HG02610 (cell line): ENCODE measurements around the gene GNG7.
A peak's percentile ranks its signal among the peaks of the same experiment; 100 is the strongest.
"Not testable (repeated sequence)": the region's sequence is repeated elsewhere in the genome, so short reads cannot be mapped to it uniquely, and the experiment has no call there.

ENCODE experiments used
- ATAC-seq: cut with Tn5 transposase; IDR thresholded peaks from one replicate; pipeline ENCODE4 v1.9.1; 2021; ENCODE audit warnings: mild to moderate bottlenecking, moderate library complexity; ENCODE audit not compliant: unreplicated experiment

Gene GNG7

DNA sequence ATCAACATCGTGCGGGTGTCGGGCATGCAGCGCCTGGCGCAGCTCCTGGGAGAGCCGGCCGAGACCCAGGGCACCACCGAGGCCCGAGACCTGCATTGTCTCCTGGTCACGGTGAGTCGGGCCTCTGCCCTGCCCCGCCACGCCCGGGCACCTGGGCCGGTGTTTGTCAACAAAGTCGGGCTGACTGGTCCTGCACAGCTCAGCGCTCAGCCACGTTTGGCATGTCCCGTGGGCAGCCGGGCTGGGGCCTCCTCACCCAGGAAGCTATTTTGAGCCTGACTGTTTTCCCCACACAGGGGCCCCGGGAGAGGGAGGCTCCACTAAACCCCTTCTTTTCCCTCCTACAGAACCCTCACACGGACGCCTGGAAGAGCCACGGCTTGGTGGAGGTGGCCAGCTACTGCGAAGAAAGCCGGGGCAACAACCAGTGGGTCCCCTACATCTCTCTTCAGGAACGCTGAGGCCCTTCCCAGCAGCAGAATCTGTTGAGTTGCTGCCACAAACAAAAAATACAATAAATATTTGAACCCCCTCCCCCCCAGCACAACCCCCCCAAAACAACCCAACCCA, 225.3 kb downstream of the GNG7 start:
- no peak for ATAC-seq

DNA sequence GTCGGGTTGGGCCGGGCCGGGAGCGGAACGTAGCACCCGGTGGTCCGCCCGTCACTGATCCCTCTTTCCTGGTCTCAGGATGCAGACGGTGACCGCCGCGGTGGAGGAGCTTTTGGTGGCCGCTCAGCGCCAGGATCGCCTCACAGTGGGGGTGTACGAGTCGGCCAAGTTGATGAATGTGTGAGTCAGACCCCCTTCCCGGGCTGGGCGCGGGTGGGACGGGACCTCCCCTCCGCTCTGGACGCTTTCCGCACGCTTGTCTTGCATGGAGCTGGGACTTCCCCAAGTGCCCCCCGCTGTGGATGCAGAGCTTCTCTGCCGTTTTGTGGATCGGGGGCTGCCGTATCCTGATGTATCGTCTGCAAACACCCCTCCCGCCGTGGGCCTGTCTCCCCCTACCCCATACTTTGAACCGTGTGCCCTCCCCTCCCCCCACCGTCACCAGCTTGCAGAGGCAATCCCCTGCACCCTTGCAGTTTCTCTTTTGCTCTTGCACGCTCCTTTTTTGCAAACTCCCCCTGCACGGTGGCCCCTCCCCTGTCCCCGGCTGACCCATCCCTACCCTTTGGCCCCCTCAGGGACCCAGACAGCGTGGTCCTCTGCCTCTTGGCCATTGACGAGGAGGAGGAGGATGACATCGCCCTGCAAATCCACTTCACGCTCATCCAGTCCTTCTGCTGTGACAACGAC, 225.9 kb downstream of the GNG7 start:
- peak; percentile 5 for ATAC-seq

DNA sequence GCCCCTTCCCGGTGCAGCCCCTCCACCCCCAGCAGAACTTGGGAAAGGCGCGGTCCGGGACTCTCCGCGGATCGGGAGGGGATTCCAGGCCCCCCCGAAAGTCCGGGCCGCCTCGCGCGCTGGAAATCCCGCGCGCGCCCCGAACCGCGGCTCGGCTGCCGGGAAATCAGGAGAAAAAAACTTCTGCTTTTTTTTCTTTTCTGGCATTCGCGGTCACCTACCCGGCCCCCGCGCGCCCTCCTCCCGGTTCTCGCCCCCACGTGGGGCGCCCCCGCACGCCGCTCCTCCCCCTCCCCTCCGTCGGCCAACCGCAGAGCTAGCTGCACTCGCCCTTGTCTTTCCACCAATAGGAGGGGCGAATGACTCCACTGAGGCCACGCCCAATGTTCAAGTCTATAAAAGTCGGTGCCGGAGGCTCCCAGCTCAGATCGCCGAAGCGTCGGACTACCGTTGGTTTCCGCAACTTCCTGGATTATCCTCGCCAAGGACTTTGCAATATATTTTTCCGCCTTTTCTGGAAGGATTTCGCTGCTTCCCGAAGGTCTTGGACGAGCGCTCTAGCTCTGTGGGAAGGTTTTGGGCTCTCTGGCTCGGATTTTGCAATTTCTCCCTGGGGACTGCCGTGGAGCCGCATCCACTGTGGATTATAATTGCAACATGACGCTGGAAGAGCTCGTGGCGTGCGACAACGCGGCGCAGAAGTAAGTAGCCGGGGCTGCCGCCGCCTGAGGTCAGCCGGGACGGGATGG, 226.6 kb downstream of the GNG7 start, which contains the start of gene GADD45B:
Gene GADD45B (plus strand): TSS at position 426 of the 749 bp plus-strand sequence. CDS start 232 bp downstream, at position 658.
- ATAC-seq, result peak; percentile 31

DNA sequence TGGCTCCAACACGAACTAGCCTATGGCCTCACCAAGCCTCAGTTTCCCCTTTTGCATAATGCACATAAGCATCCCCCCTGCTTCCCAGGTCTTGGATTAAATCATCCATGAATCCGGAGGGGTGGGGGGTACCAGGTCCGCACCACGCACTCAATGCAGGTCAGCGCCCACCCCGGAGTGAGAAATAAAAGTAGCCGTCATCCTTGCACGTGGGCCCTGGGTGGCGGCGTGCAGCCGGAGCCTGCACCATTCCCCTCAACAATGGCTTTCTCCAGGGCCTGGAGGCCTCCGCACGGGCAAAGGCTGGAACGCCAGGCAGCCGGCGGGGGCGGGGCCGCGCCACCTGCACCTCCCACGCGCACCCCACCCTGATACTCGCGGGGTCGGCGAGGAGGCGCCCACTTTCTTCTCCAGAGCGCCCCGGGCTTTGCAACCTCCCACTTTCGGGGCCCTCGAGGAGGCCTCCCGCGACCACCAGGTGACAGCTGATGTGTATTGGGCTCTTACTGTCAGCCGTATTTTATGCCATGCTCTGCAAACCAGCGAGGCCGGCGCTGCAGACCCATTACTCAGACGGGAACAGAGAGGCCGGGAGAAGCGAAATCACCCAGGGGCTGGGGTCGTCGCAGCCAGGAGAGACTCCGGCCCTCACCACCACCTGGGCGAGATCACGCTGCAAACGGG, 227.3 kb downstream of the GNG7 start:
- ATAC-seq, result no peak

DNA sequence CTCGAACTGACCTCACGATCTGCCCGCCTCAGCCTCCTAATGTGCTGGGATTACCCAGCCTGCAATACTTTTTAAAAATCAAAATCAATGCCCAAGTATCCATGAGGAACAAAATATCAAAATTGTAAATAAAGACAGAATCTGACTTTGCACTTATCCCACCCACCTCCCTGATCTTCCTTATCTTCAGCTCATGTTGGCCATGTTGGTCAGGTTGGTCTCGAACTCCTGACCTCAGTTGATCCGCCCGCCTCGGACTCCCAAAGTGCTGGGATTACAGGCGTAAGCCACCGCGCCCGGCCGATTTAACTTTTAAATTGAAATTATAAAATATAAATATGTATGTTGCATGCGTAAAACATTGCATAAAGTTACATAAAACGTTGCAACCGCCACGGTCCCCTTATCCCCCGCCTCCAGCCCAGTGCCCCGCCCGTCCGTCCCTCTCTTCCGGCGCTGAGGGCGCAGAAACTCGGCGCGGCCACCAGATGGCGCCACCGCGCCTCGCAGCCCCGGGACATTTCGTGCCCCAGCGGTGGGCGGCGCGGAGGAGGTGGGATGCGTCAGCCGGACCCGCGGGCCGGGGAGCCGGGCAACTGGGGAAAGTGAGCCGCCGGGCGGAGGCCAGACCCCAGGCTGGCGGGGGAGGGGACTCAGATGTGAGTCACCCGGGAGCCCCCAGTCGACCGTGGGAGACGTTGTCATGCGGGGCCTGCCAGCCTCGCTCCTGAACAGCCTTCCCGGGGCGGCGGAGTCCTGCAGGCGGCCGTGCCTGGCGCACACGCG, 228.1 kb downstream of the GNG7 start:
- ATAC-seq, result peak; percentile 22

DNA sequence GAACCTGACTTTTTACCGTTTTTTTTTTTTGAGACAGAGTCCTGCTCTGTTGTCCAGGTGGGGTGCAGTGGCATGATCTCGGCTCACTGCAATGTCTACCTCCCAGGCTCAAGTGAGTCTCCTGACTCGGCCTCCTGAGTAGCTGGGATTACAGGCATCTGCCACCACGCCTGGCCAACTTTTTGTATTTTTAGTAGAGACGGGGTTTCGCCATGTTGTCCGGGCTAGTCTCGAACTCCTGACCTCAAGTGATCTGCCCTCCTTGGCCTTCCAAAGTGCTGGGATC, 232.6 kb downstream of the GNG7 start:
- ATAC-seq, result not testable (repeated sequence)

DNA sequence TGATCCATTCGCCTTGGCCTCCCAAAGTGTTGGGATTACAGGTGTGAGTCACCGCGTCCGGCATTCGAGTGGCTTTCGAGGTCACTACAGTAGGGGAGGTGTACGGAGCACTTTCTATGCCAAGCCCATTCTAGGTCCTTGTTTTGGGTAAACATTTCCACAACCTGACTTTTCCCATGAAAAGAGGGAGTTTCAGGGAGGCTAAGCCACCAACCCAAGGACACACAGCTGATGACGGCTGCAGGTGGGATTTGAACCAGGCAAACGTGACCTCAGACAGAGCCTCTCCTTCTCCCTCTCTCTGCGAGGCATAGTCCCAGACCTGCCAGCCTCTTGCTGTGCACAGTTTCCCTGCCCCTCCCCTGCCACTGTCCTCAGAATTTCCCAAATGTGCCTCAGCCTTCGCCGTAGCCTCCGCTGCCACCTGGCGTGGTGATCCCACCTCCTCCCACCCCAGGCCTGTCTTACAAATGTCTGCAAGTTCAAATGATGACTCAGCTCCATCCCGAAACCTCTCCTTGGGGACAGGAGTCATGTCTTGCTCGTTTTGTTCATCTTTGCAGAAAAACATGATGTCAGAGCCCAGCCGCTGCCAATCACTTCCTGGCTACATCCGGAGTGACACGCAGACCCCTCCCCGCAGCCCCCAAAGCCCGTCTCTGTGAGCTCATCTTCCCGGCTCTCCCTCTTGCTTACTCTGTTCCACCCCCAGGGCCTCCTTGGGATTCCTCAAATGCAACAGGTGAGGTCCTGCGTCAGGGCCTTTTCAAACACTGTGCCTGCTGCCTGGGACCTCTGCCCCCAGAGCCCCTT, 233.2 kb downstream of the GNG7 start:
- no peak for ATAC-seq

DNA sequence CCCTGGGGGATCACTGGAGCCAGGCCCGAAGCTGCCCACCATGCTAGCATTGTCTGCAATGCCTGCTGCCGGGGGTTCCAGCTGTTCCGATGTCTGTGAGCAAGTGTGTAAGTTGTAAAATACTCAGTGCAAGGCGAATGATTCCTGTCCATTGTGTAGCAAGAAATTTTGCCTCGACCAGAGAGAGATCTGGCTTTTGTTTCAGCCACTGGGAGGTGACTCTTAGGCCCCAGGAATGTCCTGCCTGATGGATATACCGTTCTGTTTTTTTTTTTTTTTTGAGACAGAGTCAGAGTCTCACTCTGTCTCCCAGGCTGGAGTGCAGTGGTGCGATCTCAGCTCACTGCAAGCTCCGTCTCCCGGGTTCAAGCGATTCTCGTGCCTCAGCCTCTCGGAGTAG, 233.9 kb downstream of the GNG7 start:
- no peak for ATAC-seq

DNA sequence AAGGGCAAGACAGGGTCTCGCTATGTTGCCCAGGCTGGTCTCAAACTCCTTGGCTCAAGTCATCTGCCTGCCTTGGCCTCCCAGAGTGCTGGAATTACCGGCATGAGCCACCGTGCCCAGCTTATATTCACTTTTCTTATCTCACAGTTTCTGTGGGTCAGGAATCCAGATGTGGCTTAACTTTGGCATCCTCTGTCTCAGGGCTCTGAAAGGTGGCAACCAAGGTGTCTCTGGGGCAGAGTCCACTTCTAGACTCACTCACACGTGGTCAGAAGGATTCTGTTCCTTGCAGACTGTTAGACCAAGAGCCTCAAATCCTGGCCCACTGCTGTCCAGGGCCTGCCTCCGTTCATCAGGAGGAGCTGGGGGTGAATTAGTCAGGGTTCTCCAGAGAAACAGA, 238.1 kb downstream of the GNG7 start:
- no peak for ATAC-seq

DNA sequence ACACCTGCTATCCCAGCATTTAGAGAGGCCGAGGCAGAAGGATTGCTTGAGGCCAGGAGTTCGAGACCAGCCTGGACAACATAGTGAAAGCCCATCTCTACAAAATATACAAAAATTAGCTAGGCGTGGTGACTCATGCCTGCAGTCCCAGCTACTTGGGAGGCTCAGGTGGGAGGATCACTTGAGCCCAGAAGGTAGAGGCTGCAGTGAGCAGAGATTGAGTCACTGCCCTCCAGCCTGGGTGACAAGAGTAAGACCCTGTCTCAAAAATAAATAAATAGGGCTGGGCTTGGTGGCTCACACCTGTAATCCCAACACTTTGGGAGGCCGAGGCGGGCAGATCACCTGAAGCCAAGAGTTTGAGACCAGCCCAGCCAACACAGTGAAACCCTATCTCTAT, 238.8 kb downstream of the GNG7 start:
- not testable (repeated sequence) for ATAC-seq

DNA sequence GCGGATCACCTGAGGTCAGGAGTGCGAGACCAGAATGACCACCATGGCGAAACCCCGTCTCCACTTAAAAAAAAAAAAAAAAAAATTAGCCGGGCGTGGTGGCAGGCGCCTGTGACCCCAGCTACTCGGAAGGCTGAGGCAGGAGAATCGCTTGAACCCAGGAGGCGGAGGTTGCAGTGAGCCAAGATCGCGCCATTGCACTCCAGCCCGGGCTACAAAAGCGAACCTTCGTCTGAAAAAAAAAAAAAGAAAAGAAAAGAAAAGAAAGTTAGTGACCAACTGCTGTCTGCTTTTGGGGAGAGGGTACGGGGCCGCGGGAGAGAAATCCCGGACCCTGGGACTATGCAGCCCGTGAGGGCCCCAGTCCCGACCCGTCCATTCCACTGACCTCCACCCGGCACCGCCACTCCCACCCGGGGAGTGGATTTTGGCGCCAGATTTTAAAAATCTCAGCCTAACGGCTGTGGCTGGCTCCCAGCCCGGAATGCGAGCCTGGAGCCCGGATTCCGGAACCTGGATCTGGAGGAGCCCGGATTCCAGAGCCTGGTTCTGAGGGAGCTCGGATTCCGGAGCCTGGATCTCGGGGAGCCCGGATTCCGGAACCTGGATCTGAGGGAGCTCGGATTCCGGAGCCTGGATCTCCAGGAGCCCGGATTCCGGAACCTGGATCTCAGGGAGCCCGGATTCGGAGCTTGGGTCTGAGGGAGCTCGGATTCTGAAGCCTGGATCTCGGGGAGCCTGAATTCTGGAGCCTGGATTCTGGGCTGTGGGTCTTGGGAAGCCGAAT, 239.7 kb downstream of the GNG7 start:
- no peak for ATAC-seq

DNA sequence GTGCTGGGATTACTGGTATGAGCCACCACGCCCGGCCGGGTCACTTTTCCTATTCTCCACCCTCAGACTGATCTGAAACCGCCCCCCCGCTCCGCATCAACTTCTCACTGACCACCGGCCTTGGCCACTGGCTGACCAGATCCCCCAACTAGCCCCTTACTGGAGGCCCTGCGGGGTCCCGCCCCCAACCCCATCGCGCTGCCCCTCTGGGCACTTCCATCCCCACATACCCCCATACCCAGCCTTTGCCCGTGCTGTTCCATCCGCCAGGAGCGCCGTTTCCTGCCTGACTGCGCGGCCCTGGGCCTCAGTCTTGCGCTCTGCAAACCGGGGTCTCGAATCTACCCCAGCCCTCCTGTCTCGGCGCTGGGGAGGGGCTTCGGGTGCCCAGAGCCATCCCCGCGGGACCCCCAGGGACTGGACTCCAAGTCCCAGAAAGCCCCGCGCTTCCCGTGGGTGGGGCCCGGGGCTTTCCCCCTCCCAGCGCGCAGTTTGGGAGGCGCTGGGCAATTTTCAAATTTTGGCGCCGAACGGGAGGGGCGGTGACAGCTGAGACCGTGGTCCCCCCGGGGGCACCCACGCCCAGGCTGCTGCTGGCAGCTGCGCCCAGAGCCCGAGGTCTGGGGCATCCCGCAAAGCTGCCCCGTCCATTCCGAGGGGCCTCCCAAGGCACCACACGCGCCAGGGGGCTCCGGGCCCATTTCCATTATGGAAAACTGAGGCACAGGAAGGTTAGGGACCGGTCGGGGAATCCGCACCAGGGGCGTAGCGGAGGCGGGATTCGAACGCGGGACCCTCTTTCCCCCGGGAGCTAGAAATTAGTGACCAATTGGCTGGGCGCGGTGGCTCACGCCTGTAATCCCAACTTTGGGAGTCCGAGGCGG, 240.5 kb downstream of the GNG7 start:
- peak; percentile 50 for ATAC-seq
